ENCODE results near the gene TMEM30A. TPM values are rescaled to one million over a fixed set of nuclear protein-coding genes. Genes with fewer than 3 reads are reported as not detected.

Gene TMEM30A
- total RNA-seq (25.3 and 30.0 TPM in 2 replicates), polyA plus RNA-seq (33.5 and 45.5 TPM in 2 replicates)

DNA sequence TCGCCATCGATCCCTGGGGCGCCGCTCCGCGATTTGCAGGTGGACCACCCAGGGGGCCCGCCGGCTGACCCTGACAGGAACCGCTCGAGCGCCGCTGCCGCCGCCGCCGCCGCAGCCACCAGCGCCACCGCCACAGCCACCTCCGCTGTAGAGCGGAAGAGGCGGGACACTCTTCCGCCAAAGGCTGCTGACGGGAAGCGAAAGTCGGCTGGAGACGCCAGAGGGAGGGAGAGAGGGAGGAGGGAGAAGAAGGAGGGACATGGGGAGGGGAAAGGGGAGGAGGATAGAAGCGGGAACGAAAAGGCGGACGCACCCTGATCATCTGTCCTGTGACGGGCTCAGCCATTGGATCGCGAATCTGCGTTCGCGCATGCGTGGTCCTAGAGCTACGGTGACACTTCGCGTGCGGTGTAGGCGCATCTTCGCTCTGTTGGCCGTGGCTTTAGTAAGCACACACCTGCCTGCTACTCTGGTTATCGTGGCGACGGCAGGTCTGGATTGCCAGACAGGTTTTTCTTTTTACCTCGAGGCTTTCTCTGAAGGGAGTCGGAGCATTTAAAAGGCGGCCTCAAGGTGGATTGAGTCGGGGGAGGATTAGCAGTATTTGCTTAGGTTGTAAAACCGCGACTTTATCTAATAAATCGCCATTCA, at the start of gene TMEM30A:
TSS of gene TMEM30A (minus strand) at position 161 of the 651 bp plus-strand sequence. CDS start at position 7, 154 bp downstream.
- Histone ChIP-seq H3K4me3 (peak within 1 kb of the TSS; percentile 95), H3K9me3 (ENCODE audit: low read depth) (no peaks in the 10 kb centered on the region), H3K27me3 (no peaks in the 10 kb centered on the region), H3K4me1 (ENCODE audit: low read depth) (peaks cover 28% of the 10 kb centered on the region), H3K36me3 (no peaks in the 10 kb centered on the region), H3K27ac (peak within 1 kb of the TSS; percentile 83)
- DNase-seq (ENCODE audit: low read depth in 1 of 2, low spot score in 1 of 2): peak; percentile 98 to 99
- TF ChIP-seq, protein P1, sequence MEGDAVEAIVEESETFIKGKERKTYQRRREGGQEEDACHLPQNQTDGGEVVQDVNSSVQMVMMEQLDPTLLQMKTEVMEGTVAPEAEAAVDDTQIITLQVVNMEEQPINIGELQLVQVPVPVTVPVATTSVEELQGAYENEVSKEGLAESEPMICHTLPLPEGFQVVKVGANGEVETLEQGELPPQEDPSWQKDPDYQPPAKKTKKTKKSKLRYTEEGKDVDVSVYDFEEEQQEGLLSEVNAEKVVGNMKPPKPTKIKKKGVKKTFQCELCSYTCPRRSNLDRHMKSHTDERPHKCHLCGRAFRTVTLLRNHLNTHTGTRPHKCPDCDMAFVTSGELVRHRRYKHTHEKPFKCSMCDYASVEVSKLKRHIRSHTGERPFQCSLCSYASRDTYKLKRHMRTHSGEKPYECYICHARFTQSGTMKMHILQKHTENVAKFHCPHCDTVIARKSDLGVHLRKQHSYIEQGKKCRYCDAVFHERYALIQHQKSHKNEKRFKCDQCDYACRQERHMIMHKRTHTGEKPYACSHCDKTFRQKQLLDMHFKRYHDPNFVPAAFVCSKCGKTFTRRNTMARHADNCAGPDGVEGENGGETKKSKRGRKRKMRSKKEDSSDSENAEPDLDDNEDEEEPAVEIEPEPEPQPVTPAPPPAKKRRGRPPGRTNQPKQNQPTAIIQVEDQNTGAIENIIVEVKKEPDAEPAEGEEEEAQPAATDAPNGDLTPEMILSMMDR (IDR thresholded peaks at IDR 0.05; ENCODE audit: low read depth, low read length): no peak

DNA sequence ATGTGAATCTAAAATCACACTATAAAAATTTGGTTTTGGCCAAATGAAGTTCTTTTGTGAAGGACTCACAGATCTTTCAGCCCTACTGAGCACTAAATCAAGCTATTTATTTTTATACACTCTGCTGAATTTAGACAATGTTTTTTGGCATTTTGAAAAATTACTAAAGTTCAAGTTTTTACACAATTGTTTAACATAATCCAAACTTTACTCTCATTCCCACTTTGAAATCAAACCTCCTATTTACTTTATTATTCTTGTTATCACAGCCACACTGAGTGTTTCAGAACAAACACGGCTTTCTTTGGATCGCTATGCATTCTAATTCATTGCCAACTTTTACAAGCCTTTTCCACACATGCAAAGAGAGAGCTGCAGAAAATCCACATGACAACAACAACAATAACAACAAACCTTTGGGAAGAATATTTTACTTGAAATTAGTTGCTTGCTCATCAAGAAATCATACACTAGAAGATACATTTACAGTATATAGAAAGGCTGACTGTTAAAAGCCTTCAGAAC, 49.1 kb upstream of the TMEM30A start:
- peak overlapping the region; percentile 41 for H3K27ac ChIP-seq

DNA sequence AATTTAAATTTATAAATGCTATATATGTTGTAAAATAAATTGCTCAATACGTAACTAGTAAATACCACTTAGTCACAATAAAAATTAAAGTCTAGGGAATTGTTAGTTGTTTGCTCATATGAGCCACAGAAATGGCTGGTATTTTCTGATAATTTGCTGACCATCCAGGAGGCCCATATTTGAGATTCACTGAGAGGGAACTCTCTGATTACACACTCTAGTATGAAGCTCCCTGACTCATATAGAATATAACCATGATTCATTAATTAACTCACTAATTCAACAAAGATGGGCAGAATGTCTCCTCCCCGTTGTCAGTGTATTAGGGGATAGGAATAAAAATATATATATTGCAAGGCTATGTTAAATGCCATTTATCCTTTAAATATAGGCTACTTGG, 46.6 kb upstream of the TMEM30A start:
- no peak overlapping the region for H3K4me3 ChIP-seq
- no peaks in the 10 kb centered on the region for H3K27me3 ChIP-seq
- DNase-seq (ENCODE audit: low read depth in 1 of 2, low spot score in 1 of 2): peak in 1 of 2 donors; percentile 54
- H3K9me3 ChIP-seq (ENCODE audit: low read depth): no peaks in the 10 kb centered on the region
- TF ChIP-seq, protein P1 (IDR thresholded peaks at IDR 0.05; ENCODE audit: low read depth, low read length): no peak
- peaks cover 14% of the 10 kb centered on the region for H3K4me1 ChIP-seq (ENCODE audit: low read depth)
- H3K27ac ChIP-seq: no peak overlapping the region
- peaks cover 10% of the 10 kb centered on the region for H3K36me3 ChIP-seq

More for the DNA sequence above, 49.1 kb upstream of the TMEM30A start:
- Histone ChIP-seq H3K4me1 (ENCODE audit: low read depth) (peaks cover 14% of the 10 kb centered on the region), H3K9me3 (ENCODE audit: low read depth) (no peaks in the 10 kb centered on the region), H3K27me3 (no peaks in the 10 kb centered on the region), H3K36me3 (peaks cover 23% of the 10 kb centered on the region), H3K4me3 (no peak overlapping the region)
- peak in 1 of 2 donors; percentile 40 for DNase-seq (ENCODE audit: low read depth in 1 of 2, low spot score in 1 of 2)
- TF ChIP-seq, protein P1 (IDR thresholded peaks at IDR 0.05; ENCODE audit: low read depth, low read length): no peak

DNA sequence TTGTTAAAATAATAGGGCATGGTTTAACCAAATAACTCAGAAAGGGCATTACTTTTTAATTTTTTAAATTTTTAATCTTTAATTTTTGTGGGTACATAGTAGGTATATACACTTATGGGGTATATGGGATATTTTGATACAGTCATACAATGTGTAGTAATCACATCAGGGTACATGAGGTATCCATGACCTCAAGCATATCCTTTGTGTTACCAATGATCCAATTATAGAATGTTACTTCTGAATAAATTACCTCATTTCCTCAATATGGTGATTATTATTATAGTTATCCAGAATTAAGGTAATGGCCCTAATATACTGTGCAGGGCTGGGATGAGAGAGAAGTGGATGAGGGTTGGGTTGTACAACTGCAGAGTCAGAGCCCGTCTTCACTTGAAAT, 45.1 kb upstream of the TMEM30A start:
- H3K27ac ChIP-seq: no peak overlapping the region
- no peaks in the 10 kb centered on the region for H3K9me3 ChIP-seq (ENCODE audit: low read depth)
- H3K4me3 ChIP-seq: no peak overlapping the region
- H3K36me3 ChIP-seq: peaks cover 5% of the 10 kb centered on the region
- TF ChIP-seq, protein P1 (IDR thresholded peaks at IDR 0.05; ENCODE audit: low read depth, low read length): no peak
- peaks cover 4% of the 10 kb centered on the region for H3K4me1 ChIP-seq (ENCODE audit: low read depth)
- no peak for DNase-seq (ENCODE audit: low read depth in 1 of 2, low spot score in 1 of 2)
- no peaks in the 10 kb centered on the region for H3K27me3 ChIP-seq

DNA sequence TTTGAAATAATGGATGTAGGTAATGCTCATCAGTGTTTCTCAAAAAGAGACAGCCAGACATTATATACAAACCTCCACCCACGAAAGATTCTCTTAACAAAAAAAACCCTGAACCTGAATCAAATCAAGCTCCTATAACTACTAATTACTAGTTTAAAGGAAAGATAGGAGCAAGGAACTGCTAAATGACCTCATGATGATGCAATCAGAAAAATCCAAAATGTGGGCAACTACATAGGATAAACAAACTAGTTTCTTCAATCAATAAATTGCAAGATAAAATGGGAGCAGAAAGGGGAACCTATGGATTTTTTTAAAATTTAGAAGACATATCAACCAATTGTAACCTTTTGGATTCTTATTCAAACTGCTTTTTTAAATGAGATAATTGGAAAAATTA, 43.2 kb upstream of the TMEM30A start:
- no peak overlapping the region for H3K27ac ChIP-seq

More for the DNA sequence above, 43.2 kb upstream of the TMEM30A start:
- DNase-seq (ENCODE audit: low read depth in 1 of 2, low spot score in 1 of 2): no peak
- H3K9me3 ChIP-seq (ENCODE audit: low read depth): no peaks in the 10 kb centered on the region
- TF ChIP-seq, protein P1 (IDR thresholded peaks at IDR 0.05; ENCODE audit: low read depth, low read length): no peak
- H3K36me3 ChIP-seq: peaks cover 2% of the 10 kb centered on the region
- H3K4me3 ChIP-seq: no peak overlapping the region
- no peaks in the 10 kb centered on the region for H3K27me3 ChIP-seq
- no peaks in the 10 kb centered on the region for H3K4me1 ChIP-seq (ENCODE audit: low read depth)

Measured in cardiac muscle cell (in vitro differentiated cells and primary cell).